RWPE1 (cell line): ENCODE results near the gene ANKMY1.

Experiments used
- CTCF ChIA-PET: fragments of 350-600 bp; sonication (Branson Sonifier 250); formaldehyde crosslinking; extraction: SDS; loops from one replicate; lab custom pipeline; 2021; lab: Yijun Ruan, JAX
- POLR2A ChIA-PET: fragments of 400-600 bp; formaldehyde crosslinking; extraction: SDS; loops from one replicate; lab custom pipeline; 2020; ENCODE audit warnings: antibody characterized with exemption; ENCODE audit not compliant: low non-redundant PET; lab: Yijun Ruan, JAX
- DNase-seq: peaks from one replicate; pipeline ENCODE4 v3.0.0; 2012; ENCODE audit warnings: low spot score
- H3K27ac ChIP-seq: fragments of 450-650 bp; 2 replicates; pipeline ENCODE4 v1.5.1; 2017
- CTCF ChIP-seq: fragments of 450-650 bp; conservative IDR thresholded peaks from 2 replicates; pipeline ENCODE4 v1.5.1; 2017; ENCODE audit warnings: low read depth, mild to moderate bottlenecking

The ANKMY1 gene

GRCh38 chr2:240603081-240603835, 45.5 kb upstream of the ANKMY1 start:
- ChIA-PET POLR2A (no interaction called here), CTCF (interaction anchor here (0.6 to 0.7 kb wide), 2 partner anchors 37 to 248 kb away, joined by 3 to 5 read pairs; no protein-coding TSS in a partner anchor)
- no peak for TF ChIP-seq CTCF
- DNase-seq, result no peak
- no peak overlapping the region for H3K27ac ChIP-seq

GRCh38 chr2:240602266-240603050, 44.7 kb upstream of the ANKMY1 start:
- no peak for DNase-seq
- H3K27ac ChIP-seq, result no peak overlapping the region
- CTCF ChIA-PET, result interaction anchor here (0.6 kb wide), 1 partner anchor 249 kb away, joined by 5 read pairs; no protein-coding TSS in a partner anchor
- TF ChIP-seq CTCF, result no peak
- POLR2A ChIA-PET, result no interaction called here

- DNase-seq, result no peak
- POLR2A ChIA-PET, result no interaction called here
- CTCF ChIA-PET, result no interaction called here
- no peak for TF ChIP-seq CTCF
- no peak overlapping the region for H3K27ac ChIP-seq
These were observed 44.0 kb upstream of the ANKMY1 start for GRCh38 chr2:240601831-240602160.

- ChIA-PET CTCF (interaction anchor here (0.5 kb wide), 1 partner anchor 13 kb away, joined by 3 read pairs; no protein-coding TSS in a partner anchor), POLR2A (no interaction called here)
- no peak overlapping the region; the same call in 1 of the 2 replicates for H3K27ac ChIP-seq
- no peak for DNase-seq
- no peak for TF ChIP-seq CTCF
These were observed 43.5 kb upstream of the ANKMY1 start for GRCh38 chr2:240601061-240601830.

GRCh38 chr2:240600451-240600961, 42.7 kb upstream of the ANKMY1 start:
- H3K27ac ChIP-seq, result peak overlapping the region; percentile 18
- ChIA-PET POLR2A (no interaction called here), CTCF (no interaction called here)
- TF ChIP-seq CTCF, result no peak
- DNase-seq, result no peak

- CTCF ChIA-PET, result no interaction called here
- no peak for TF ChIP-seq CTCF
- POLR2A ChIA-PET, result no interaction called here
- H3K27ac ChIP-seq, result peak overlapping the region; percentile 18; the same call in 1 of the 2 replicates
- DNase-seq, result no peak
These were observed 41.4 kb upstream of the ANKMY1 start for GRCh38 chr2:240599141-240599583.
